HEK293 (cell line): Measurements from ENCODE around the gene FUT6.
A peak's percentile ranks its signal among the peaks of the same experiment; 100 is the strongest.

Experiments
- CTCF ChIA-PET: fragments of 350-600 bp; formaldehyde crosslinking; extraction: SDS; loops from one replicate; lab custom pipeline; 2021; ENCODE audit warnings: antibody characterized with exemption; lab: Yijun Ruan, JAX
- POLR2A ChIA-PET: fragments of 300-600 bp; formaldehyde crosslinking; extraction: SDS; loops from one replicate; lab custom pipeline; 2020; ENCODE audit warnings: antibody characterized with exemption, inconsistent platforms; lab: Yijun Ruan, JAX
- H3K27ac ChIP-seq: fragments of 200-500 bp; sonication (Bioruptor generic); 2 replicates; pipeline ENCODE4 v1.5.1; 2014; ENCODE audit warnings: low read depth, low read length, control low read depth, inconsistent platforms; ENCODE audit errors: extremely low read depth
- H3K36me3 ChIP-seq, 2 experiments: fragments of 200-500 bp in 1 of 2; sonication (Bioruptor generic) in 1 of 2; 1 replicate in 1 of 2; 2 replicates in 1 of 2; pipeline ENCODE4 v1.5.1; 2014 to 2017; ENCODE audit warnings: inconsistent platforms in 2 of 2, low read length in 2 of 2; ENCODE audit not compliant: control insufficient read depth in 2 of 2, insufficient read depth in 1 of 2
- H3K4me1 ChIP-seq: fragments of 200-500 bp; sonication (Bioruptor generic); 2 replicates; pipeline ENCODE4 v1.5.1; 2014; ENCODE audit warnings: mild to moderate bottlenecking, low read length, inconsistent platforms; ENCODE audit not compliant: control insufficient read depth, insufficient read depth
- H3K4me3 ChIP-seq: 2 replicates; pipeline ENCODE4 v1.5.1; 2011; ENCODE audit warnings: low read depth, mild to moderate bottlenecking, control low read depth, low read length, moderate library complexity
- H3K9me3 ChIP-seq: fragments of 200-500 bp; sonication (Bioruptor generic); 2 replicates; pipeline ENCODE4 v1.5.1; 2014; ENCODE audit warnings: low read depth, low read length, inconsistent platforms; ENCODE audit not compliant: control insufficient read depth, insufficient read depth
- EGR2 ChIP-seq: fragments of 450-650 bp; formaldehyde crosslinking; IDR thresholded peaks from 2 replicates; pipeline ENCODE4 v1.5.1; 2016; ENCODE audit warnings: low read depth, missing biosample characterization, missing genetic modification characterization
- GLI4 ChIP-seq: fragments of 450-650 bp; formaldehyde crosslinking; IDR thresholded peaks from 2 replicates; pipeline ENCODE4 v1.5.1; 2016; ENCODE audit warnings: missing biosample characterization, missing genetic modification characterization
- HOXC10 ChIP-seq: sonication (generic); formaldehyde crosslinking; IDR thresholded peaks from 2 replicates; pipeline ENCODE4 v1.8.1; 2023; ENCODE audit warnings: mild to moderate bottlenecking, missing genetic modification reagents
- IKZF3 ChIP-seq: fragments of 450-650 bp; IDR thresholded peaks from 2 replicates; pipeline ENCODE4 v1.5.0; 2018; ENCODE audit warnings: missing biosample characterization, mild to moderate bottlenecking, missing genetic modification characterization, moderate library complexity
- INSM2 ChIP-seq: fragments of 450-650 bp; formaldehyde crosslinking; IDR thresholded peaks from 2 replicates; pipeline ENCODE4 v1.5.1; 2016; ENCODE audit warnings: missing biosample characterization, missing genetic modification characterization
- REPIN1 ChIP-seq: fragments of 450-650 bp; formaldehyde crosslinking; IDR thresholded peaks from 2 replicates; pipeline ENCODE4 v1.5.1; 2017; ENCODE audit warnings: missing biosample characterization, missing genetic modification characterization, low read depth
- SP7 ChIP-seq: fragments of 450-650 bp; formaldehyde crosslinking; IDR thresholded peaks from 2 replicates; pipeline ENCODE4 v1.5.1; 2016; ENCODE audit warnings: missing biosample characterization, missing genetic modification characterization
- TCF7L2 ChIP-seq: IDR thresholded peaks from 2 replicates; pipeline ENCODE4 v1.6.1; 2011; ENCODE audit warnings: low read depth, mild to moderate bottlenecking, inconsistent platforms, low read length, moderate library complexity, borderline replicate concordance
- ZBTB20 ChIP-seq: fragments of 450-650 bp; formaldehyde crosslinking; IDR thresholded peaks from 2 replicates; pipeline ENCODE4 v1.5.1; 2016; ENCODE audit warnings: missing biosample characterization, missing genetic modification characterization
- ZBTB48 ChIP-seq: fragments of 450-650 bp; formaldehyde crosslinking; IDR thresholded peaks from 2 replicates; pipeline ENCODE4 v1.5.1; 2016; ENCODE audit warnings: missing biosample characterization, missing genetic modification characterization
- ZFHX2 ChIP-seq: fragments of 450-650 bp; formaldehyde crosslinking; conservative IDR thresholded peaks from 2 replicates; pipeline ENCODE4 v1.5.1; 2016; ENCODE audit warnings: missing biosample characterization, missing genetic modification characterization
- ZNF112 ChIP-seq: fragments of 450-650 bp; formaldehyde crosslinking; IDR thresholded peaks from 2 replicates; pipeline ENCODE4 v1.5.0; 2017; ENCODE audit warnings: missing biosample characterization, missing genetic modification characterization
- ZNF398 ChIP-seq: fragments of 450-650 bp; formaldehyde crosslinking; IDR thresholded peaks from 2 replicates; pipeline ENCODE4 v1.5.1; 2017; ENCODE audit warnings: missing biosample characterization, missing genetic modification characterization
- ZNF433 ChIP-seq: fragments of 450-650 bp; formaldehyde crosslinking; IDR thresholded peaks from 2 replicates; pipeline ENCODE4 v1.5.1; 2016; ENCODE audit warnings: missing biosample characterization, missing genetic modification characterization, low read depth
- ZNF48 ChIP-seq: fragments of 450-650 bp; formaldehyde crosslinking; IDR thresholded peaks from 2 replicates; pipeline ENCODE4 v1.5.1; 2016; ENCODE audit warnings: missing biosample characterization, missing genetic modification characterization
- ZNF548 ChIP-seq: fragments of 450-650 bp; formaldehyde crosslinking; IDR thresholded peaks from 2 replicates; pipeline ENCODE4 v1.5.1; 2016; ENCODE audit warnings: missing biosample characterization, missing genetic modification characterization
- ZNF561 ChIP-seq: fragments of 450-650 bp; IDR thresholded peaks from 2 replicates; pipeline ENCODE4 v1.5.1; 2018; ENCODE audit warnings: missing biosample characterization, missing genetic modification characterization, borderline replicate concordance
- ZNF571 ChIP-seq: fragments of 450-650 bp; formaldehyde crosslinking; IDR thresholded peaks from 2 replicates; pipeline ENCODE4 v1.5.0; 2017; ENCODE audit warnings: missing biosample characterization, missing genetic modification characterization
- ZNF670 ChIP-seq: fragments of 450-650 bp; formaldehyde crosslinking; IDR thresholded peaks from 2 replicates; pipeline ENCODE4 v1.5.1; 2016; ENCODE audit warnings: missing biosample characterization, missing genetic modification characterization, low read depth
- ZSCAN16 ChIP-seq: fragments of 450-650 bp; formaldehyde crosslinking; IDR thresholded peaks from 2 replicates; pipeline ENCODE4 v1.5.1; 2016; ENCODE audit warnings: missing biosample characterization, missing genetic modification characterization
- ZSCAN30 ChIP-seq: fragments of 450-650 bp; IDR thresholded peaks from 2 replicates; pipeline ENCODE4 v1.5.1; 2018; ENCODE audit warnings: missing biosample characterization, mild to moderate bottlenecking, missing genetic modification characterization, moderate library complexity

The FUT6 gene

GRCh38 chr19:5786593-5787408, 52.7 kb downstream of the FUT6 start:
- ChIA-PET CTCF (no interaction called here), POLR2A (no interaction called here)
- H3K4me1 ChIP-seq: no peaks in the 10 kb centered on the region
- peaks cover 11 to 67% of the 10 kb centered on the region in 2 experiments; a peak in 2 of 3 replicates for H3K36me3 ChIP-seq
- H3K4me3 ChIP-seq: no peak overlapping the region
- H3K9me3 ChIP-seq: no peaks in the 10 kb centered on the region
- TF ChIP-seq ZBTB20 (tag by site-specific recombination) (no peak), ZBTB48 (tag by site-specific recombination) (no peak), SP7 (tag by site-specific recombination) (no peak), ZNF48 (no peak), ZNF112 (no peak), GLI4 (tag by site-specific recombination) (no peak), ZNF670 (tag by site-specific recombination) (no peak), ZNF561 (no peak), REPIN1 (no peak), ZSCAN16 (tag by site-specific recombination) (no peak), ZNF571 (tag by site-specific recombination) (no peak), HOXC10 (CRISPR knock-in tag) (no peak)
- H3K27ac ChIP-seq: no peak overlapping the region

- Histone ChIP-seq H3K4me1 (no peaks in the 10 kb centered on the region), H3K9me3 (no peaks in the 10 kb centered on the region), H3K4me3 (no peak overlapping the region), H3K36me3 (peaks cover 11 to 67% of the 10 kb centered on the region in 2 experiments; a peak in 2 of 3 replicates), H3K27ac (no peak overlapping the region)
- CTCF ChIA-PET: no interaction called here
- TF ChIP-seq TCF7L2 (no peak), ZSCAN30 (tag by site-specific recombination) (no peak), IKZF3 (tag by site-specific recombination) (no peak), INSM2 (tag by site-specific recombination) (no peak), SP7 (tag by site-specific recombination) (no peak), ZNF548 (tag by site-specific recombination) (no peak), GLI4 (tag by site-specific recombination) (no peak), EGR2 (0 out of 2 replicates have a peak, but pooled peaks have one; percentile 35), ZFHX2 (tag by site-specific recombination) (peak; percentile 36; the same call in 1 of the 2 replicates), ZNF433 (no peak), ZNF398 (tag by site-specific recombination) (no peak)
- TF ChIP-seq, all 188 proteins: peak for 2
- POLR2A ChIA-PET: no interaction called here
Observed at GRCh38 chr19:5785423-5785822, 54.1 kb downstream of the FUT6 start.
